ENCODE results near the gene PDE1A. TPM values are rescaled to one million over a fixed set of nuclear protein-coding genes. Genes with fewer than 3 reads are reported as not detected.

The PDE1A gene
- total and polyA plus RNA-seq, 2 of the 4 experiments (the other 2 are of a cell fraction), result 0.24 to 0.90 TPM

- no peak overlapping the region for H3K4ac ChIP-seq (ENCODE audit: low read depth, low read length)
- no peaks in the 10 kb centered on the region for H3K9me1 ChIP-seq (ENCODE audit: insufficient read depth, low read length)
- no peak overlapping the region for H3K9ac ChIP-seq (ENCODE audit: low read depth, low read length)
- no peak overlapping the region for H2BK5ac ChIP-seq (ENCODE audit: low read depth, low read length, poor library complexity, severe bottlenecking)
- H2BK20ac ChIP-seq (ENCODE audit: low read depth, low read length), result no peak overlapping the region
- POLR2A ChIA-PET (ENCODE audit: unreplicated experiment), result no interaction called here
- no peak overlapping the region for H3K4me2 ChIP-seq (ENCODE audit: low read depth, low read length)
- no peaks in the 10 kb centered on the region for H3K79me1 ChIP-seq (ENCODE audit: low read depth in 1 of 2, low read length in 2 of 2)
- 92% methylated on average over 2 of the region's 3 CpGs; no CpG with 5 or more reads in 1 of the 2 experiments for WGBS, 2 experiments (ENCODE audit: extremely low coverage in 2 of 2, insufficient read length in 1 of 2)
- no peak overlapping the region for H2BK15ac ChIP-seq (ENCODE audit: low read depth, low read length)
- H3K4me1 ChIP-seq (ENCODE audit: control insufficient read depth, insufficient read depth, low read length), result no peaks in the 10 kb centered on the region
- in situ Hi-C loops (cut with MboI; ENCODE audit: low sequenced_read_pairs), result no loop called here
- CTCF ChIA-PET, result no interaction called here
- H3K14ac ChIP-seq (replicated peaks; ENCODE audit: low read depth, low read length), result no peak overlapping the region
- H4K5ac ChIP-seq (ENCODE audit: low read depth, low read length), result no peak overlapping the region
- dilution Hi-C loops (cut with HindIII; ENCODE audit: low sequenced_read_pairs, unreplicated experiment), result no loop called here
- H3K9me3 ChIP-seq (ENCODE audit: control insufficient read depth, insufficient read depth, low read length), result no peaks in the 10 kb centered on the region
- no peak overlapping the region for H3K56ac ChIP-seq (ENCODE audit: extremely low read depth, insufficient read depth, low read length)
- DNase-seq, result no peak
- no TSS peak for BruUV-seq (replicated peaks)
- no peaks in the 10 kb centered on the region for H3K36me3 ChIP-seq (ENCODE audit: control insufficient read depth, insufficient read depth, low read length)
- TF ChIP-seq RFX5 (IDR thresholded peaks at IDR 0.05; ENCODE audit: low read depth, low read length) (no peak), USF2 (IDR thresholded peaks at IDR 0.05; ENCODE audit: low read depth, low read length) (no peak), MAZ (IDR thresholded peaks at IDR 0.05; ENCODE audit: borderline replicate concordance, low read depth, low read length) (no peak), CEBPB (IDR thresholded peaks at IDR 0.05; ENCODE audit: low read depth, low read length) (no peak), RCOR1 (IDR thresholded peaks at IDR 0.05; ENCODE audit: insufficient replicate concordance, low read length) (no peak), SMC3 (IDR thresholded peaks at IDR 0.05; ENCODE audit: low read depth, low read length) (no peak), ELK1 (IDR thresholded peaks at IDR 0.05; ENCODE audit: borderline replicate concordance, low read depth, low read length) (no peak), POLR2A (IDR thresholded peaks at IDR 0.05; ENCODE audit: low read depth, low read length) (no peak), FOS (IDR thresholded peaks at IDR 0.05; ENCODE audit: low read depth, low read length) (no peak), RAD21 (IDR thresholded peaks at IDR 0.05; ENCODE audit: low read length) (no peak), CHD1 (IDR thresholded peaks at IDR 0.05; ENCODE audit: low read depth, low read length) (no peak), MAFK (IDR thresholded peaks at IDR 0.05; ENCODE audit: low read depth, low read length) (no peak), MXI1 (IDR thresholded peaks at IDR 0.05; ENCODE audit: borderline replicate concordance, low read depth, low read length) (no peak)
- H3K27ac ChIP-seq (ENCODE audit: insufficient read depth, low read length), result no peak overlapping the region
- H2AFZ ChIP-seq (replicated peaks; ENCODE audit: low read length, poor library complexity), result no peak overlapping the region
- H2BK120ac ChIP-seq (ENCODE audit: low read depth, low read length), result no peak overlapping the region
- no peak for ATAC-seq (ENCODE audit: low read depth)
- H4K20me1 ChIP-seq (ENCODE audit: insufficient read depth, low read length), result no peaks in the 10 kb centered on the region
- intact Hi-C loops (cut with micrococcal nuclease), result no loop called here
- no peak overlapping the region for H4K91ac ChIP-seq (ENCODE audit: insufficient read depth, low read depth, low read length)
- no peak overlapping the region for H2AK5ac ChIP-seq (ENCODE audit: low read depth, low read length)
- no peak overlapping the region for H2AK9ac ChIP-seq (replicated peaks; ENCODE audit: low read depth, low read length, poor library complexity)
- H4K8ac ChIP-seq (ENCODE audit: low read depth in 2 of 2, low read length in 2 of 2), result no peak overlapping the region
- H3K27me3 ChIP-seq (ENCODE audit: control insufficient read depth, insufficient read depth, low read length), result no peaks in the 10 kb centered on the region
- no peak overlapping the region for H3K4me3 ChIP-seq (ENCODE audit: insufficient read depth, low read depth, low read length)
- H3K23ac ChIP-seq (ENCODE audit: low read depth, low read length), result no peak overlapping the region
- H3K18ac ChIP-seq (ENCODE audit: low read depth, low read length), result no peak overlapping the region
Measured at GRCh38 chr2:182345384-182345783, 81.5 kb downstream of the PDE1A start.
